ENCODE measurements around the gene TCF12.
A peak's percentile ranks its signal among the peaks of the same experiment; 100 is the strongest.

The TCF12 gene

GRCh38 chr15:57130956-57131355, 212.5 kb downstream of the TCF12 start:
- TF ChIP-seq ZNF274 (IDR thresholded peaks at IDR 0.05; ENCODE audit: low read depth, low read length) (no peak), YY1 (IDR thresholded peaks at IDR 0.05; ENCODE audit: insufficient read depth, insufficient read length) (no peak), SUZ12 (IDR thresholded peaks at IDR 0.05; ENCODE audit: extremely low read depth, insufficient read depth, insufficient read length) (no peak)
- Histone ChIP-seq H3K4me1 (ENCODE audit: insufficient read depth, insufficient read length) (no peaks in the 10 kb centered on the region), H3K4me3 (ENCODE audit: insufficient read length, low read depth) (no peak overlapping the region), H3K9me3 (ENCODE audit: insufficient read depth, low read length) (no peaks in the 10 kb centered on the region), H3K36me3 (ENCODE audit: insufficient read depth, insufficient read length, low read length) (no peaks in the 10 kb centered on the region), H3K9ac (ENCODE audit: insufficient read length, low read depth) (no peak overlapping the region), H3K27me3 (ENCODE audit: insufficient read depth, insufficient read length) (no peaks in the 10 kb centered on the region)
- DNase-seq (ENCODE audit: low read depth, low spot score), result no peak

DNA sequence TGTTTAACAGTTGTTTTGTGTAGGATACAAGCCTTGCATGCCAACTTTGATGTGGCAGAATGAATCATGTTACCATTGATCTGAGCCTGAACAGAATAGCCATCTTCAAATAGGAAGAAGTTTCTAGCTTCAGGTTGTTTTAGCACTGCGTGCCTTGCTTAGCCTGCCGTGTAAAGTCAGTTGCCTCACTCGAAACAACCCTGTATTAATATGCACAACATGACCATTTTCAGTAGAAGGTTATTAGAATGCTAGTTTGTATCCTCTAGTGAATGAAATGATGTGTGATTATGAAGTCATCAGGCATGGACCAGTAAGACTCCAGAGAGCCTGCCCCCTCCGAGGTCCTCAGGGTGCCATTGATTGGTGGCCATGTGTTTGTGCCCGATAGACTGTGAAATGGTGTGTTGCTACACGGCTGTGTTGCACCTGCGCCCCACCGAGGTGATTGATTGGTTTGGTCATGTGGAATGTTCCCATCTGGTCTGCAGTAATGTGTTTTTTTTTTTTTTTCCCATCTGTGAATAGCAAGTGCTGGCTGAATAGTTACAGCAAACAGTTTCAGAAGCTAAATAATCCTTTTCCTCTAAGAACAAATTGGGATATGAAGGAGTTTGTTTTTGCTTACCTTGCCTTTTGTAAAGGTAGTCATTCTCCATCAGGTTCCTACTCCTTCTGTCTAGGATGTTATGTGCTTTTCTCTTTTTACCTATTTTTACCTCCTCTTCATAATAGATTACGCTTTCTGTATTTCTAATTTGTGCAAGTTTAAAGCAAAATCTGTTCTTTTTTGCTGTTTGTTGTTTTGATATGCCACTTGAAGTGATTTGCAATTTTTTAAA, 214.9 kb downstream of the TCF12 start:
- Histone ChIP-seq H3K4me1 (ENCODE audit: insufficient read depth, insufficient read length) (no peaks in the 10 kb centered on the region), H3K36me3 (ENCODE audit: insufficient read depth, insufficient read length, low read length) (no peaks in the 10 kb centered on the region), H3K27me3 (ENCODE audit: insufficient read depth, insufficient read length) (no peaks in the 10 kb centered on the region), H3K9me3 (ENCODE audit: insufficient read depth, low read length) (no peaks in the 10 kb centered on the region), H3K9ac (ENCODE audit: insufficient read length, low read depth) (no peak overlapping the region), H3K4me3 (ENCODE audit: insufficient read length, low read depth) (no peak overlapping the region)
- no peak for DNase-seq (ENCODE audit: low read depth, low spot score)
- TF ChIP-seq ZNF274 (IDR thresholded peaks at IDR 0.05; ENCODE audit: low read depth, low read length) (no peak), YY1 (IDR thresholded peaks at IDR 0.05; ENCODE audit: insufficient read depth, insufficient read length) (no peak), SUZ12 (IDR thresholded peaks at IDR 0.05; ENCODE audit: extremely low read depth, insufficient read depth, insufficient read length) (no peak)

- no peak overlapping the region for H3K4me3 ChIP-seq (ENCODE audit: insufficient read length, low read depth)
- H3K27me3 ChIP-seq (ENCODE audit: insufficient read depth, insufficient read length), result no peaks in the 10 kb centered on the region
- H3K4me1 ChIP-seq (ENCODE audit: insufficient read depth, insufficient read length), result no peaks in the 10 kb centered on the region
- no peak for DNase-seq (ENCODE audit: low read depth, low spot score)
- no peaks in the 10 kb centered on the region for H3K9me3 ChIP-seq (ENCODE audit: insufficient read depth, low read length)
- no peak for TF ChIP-seq ZNF274 (IDR thresholded peaks at IDR 0.05; ENCODE audit: low read depth, low read length)
- no peak for TF ChIP-seq SUZ12 (IDR thresholded peaks at IDR 0.05; ENCODE audit: extremely low read depth, insufficient read depth, insufficient read length)
- no peak for TF ChIP-seq YY1 (IDR thresholded peaks at IDR 0.05; ENCODE audit: insufficient read depth, insufficient read length)
- H3K36me3 ChIP-seq (ENCODE audit: insufficient read depth, insufficient read length, low read length), result no peaks in the 10 kb centered on the region
- no peak overlapping the region for H3K9ac ChIP-seq (ENCODE audit: insufficient read length, low read depth)
Observed at GRCh38 chr15:57134071-57134605, 215.7 kb downstream of the TCF12 start.

- Histone ChIP-seq H3K4me1 (ENCODE audit: insufficient read depth, insufficient read length) (no peaks in the 10 kb centered on the region), H3K9me3 (ENCODE audit: insufficient read depth, low read length) (no peaks in the 10 kb centered on the region), H3K9ac (ENCODE audit: insufficient read length, low read depth) (no peak overlapping the region), H3K27me3 (ENCODE audit: insufficient read depth, insufficient read length) (no peaks in the 10 kb centered on the region), H3K36me3 (ENCODE audit: insufficient read depth, insufficient read length, low read length) (no peaks in the 10 kb centered on the region), H3K4me3 (ENCODE audit: insufficient read length, low read depth) (no peak overlapping the region)
- TF ChIP-seq SUZ12 (IDR thresholded peaks at IDR 0.05; ENCODE audit: extremely low read depth, insufficient read depth, insufficient read length) (no peak), ZNF274 (IDR thresholded peaks at IDR 0.05; ENCODE audit: low read depth, low read length) (no peak), YY1 (IDR thresholded peaks at IDR 0.05; ENCODE audit: insufficient read depth, insufficient read length) (no peak)
- DNase-seq (ENCODE audit: low read depth, low spot score), result no peak
Observed at GRCh38 chr15:57134851-57135250, 216.4 kb downstream of the TCF12 start.

DNA sequence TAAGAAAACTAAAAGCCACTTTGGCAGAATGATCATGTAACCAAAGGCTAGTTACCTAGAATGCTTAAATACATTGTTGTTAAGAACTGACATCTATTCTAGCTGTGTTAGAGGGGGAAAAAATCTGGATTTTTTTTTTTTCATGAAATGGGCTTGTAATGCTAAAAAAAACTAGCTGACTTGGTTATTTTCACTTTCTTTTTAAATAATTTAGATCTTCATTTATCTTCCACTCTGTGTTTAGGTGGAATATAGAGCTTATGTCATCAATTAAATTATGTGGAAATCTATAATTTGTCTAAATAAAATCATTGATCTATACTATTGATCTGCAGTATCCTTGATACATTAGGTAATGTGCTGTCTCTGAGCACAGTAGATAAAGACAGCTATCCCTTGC, 217.4 kb downstream of the TCF12 start:
- TF ChIP-seq ZNF274 (IDR thresholded peaks at IDR 0.05; ENCODE audit: low read depth, low read length) (no peak), YY1 (IDR thresholded peaks at IDR 0.05; ENCODE audit: insufficient read depth, insufficient read length) (no peak), SUZ12 (IDR thresholded peaks at IDR 0.05; ENCODE audit: extremely low read depth, insufficient read depth, insufficient read length) (no peak)
- no peak for DNase-seq (ENCODE audit: low read depth, low spot score)
- Histone ChIP-seq H3K36me3 (ENCODE audit: insufficient read depth, insufficient read length, low read length) (no peaks in the 10 kb centered on the region), H3K9ac (ENCODE audit: insufficient read length, low read depth) (no peak overlapping the region), H3K9me3 (ENCODE audit: insufficient read depth, low read length) (no peaks in the 10 kb centered on the region), H3K27me3 (ENCODE audit: insufficient read depth, insufficient read length) (no peaks in the 10 kb centered on the region), H3K4me3 (ENCODE audit: insufficient read length, low read depth) (no peak overlapping the region), H3K4me1 (ENCODE audit: insufficient read depth, insufficient read length) (no peaks in the 10 kb centered on the region)

DNA sequence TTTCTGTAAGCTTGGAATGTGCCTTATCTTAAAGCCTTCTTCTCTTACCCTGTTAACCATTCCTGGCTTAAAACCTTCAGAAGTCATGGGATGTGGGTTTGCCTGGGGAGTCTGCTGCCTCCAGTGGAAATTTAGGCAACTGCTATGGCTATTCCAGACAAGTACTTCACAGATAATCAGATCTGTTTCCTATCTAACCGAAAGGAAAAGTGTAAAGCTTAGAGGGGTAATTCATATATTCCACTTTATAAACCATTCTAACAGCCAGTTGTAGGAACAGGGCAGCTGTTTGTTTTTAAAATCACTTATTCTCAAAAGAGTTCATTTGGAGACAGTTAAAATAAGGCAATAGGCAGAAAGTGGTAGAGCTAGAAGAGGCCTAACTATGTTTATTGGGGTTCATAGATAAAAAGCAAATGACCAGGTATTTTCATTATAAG, 219.9 kb downstream of the TCF12 start:
- Histone ChIP-seq H3K9ac (ENCODE audit: insufficient read length, low read depth) (no peak overlapping the region), H3K9me3 (ENCODE audit: insufficient read depth, low read length) (no peaks in the 10 kb centered on the region), H3K4me1 (ENCODE audit: insufficient read depth, insufficient read length) (no peaks in the 10 kb centered on the region), H3K27me3 (ENCODE audit: insufficient read depth, insufficient read length) (no peaks in the 10 kb centered on the region), H3K4me3 (ENCODE audit: insufficient read length, low read depth) (no peak overlapping the region), H3K36me3 (ENCODE audit: insufficient read depth, insufficient read length, low read length) (no peaks in the 10 kb centered on the region)
- DNase-seq (ENCODE audit: low read depth, low spot score), result peak; percentile 68
- TF ChIP-seq YY1 (IDR thresholded peaks at IDR 0.05; ENCODE audit: insufficient read depth, insufficient read length) (no peak), SUZ12 (IDR thresholded peaks at IDR 0.05; ENCODE audit: extremely low read depth, insufficient read depth, insufficient read length) (no peak), ZNF274 (IDR thresholded peaks at IDR 0.05; ENCODE audit: low read depth, low read length) (no peak)

GRCh38 chr15:57143511-57144078, 225.2 kb downstream of the TCF12 start:
- DNase-seq (ENCODE audit: low read depth, low spot score), result no peak
- no peak overlapping the region for H3K4me3 ChIP-seq (ENCODE audit: insufficient read length, low read depth)
- no peaks in the 10 kb centered on the region for H3K27me3 ChIP-seq (ENCODE audit: insufficient read depth, insufficient read length)
- H3K36me3 ChIP-seq (ENCODE audit: insufficient read depth, insufficient read length, low read length), result no peaks in the 10 kb centered on the region
- H3K9me3 ChIP-seq (ENCODE audit: insufficient read depth, low read length), result no peaks in the 10 kb centered on the region
- TF ChIP-seq SUZ12 (IDR thresholded peaks at IDR 0.05; ENCODE audit: extremely low read depth, insufficient read depth, insufficient read length), result no peak
- TF ChIP-seq YY1 (IDR thresholded peaks at IDR 0.05; ENCODE audit: insufficient read depth, insufficient read length), result no peak
- no peak for TF ChIP-seq ZNF274 (IDR thresholded peaks at IDR 0.05; ENCODE audit: low read depth, low read length)
- H3K9ac ChIP-seq (ENCODE audit: insufficient read length, low read depth), result no peak overlapping the region
- no peaks in the 10 kb centered on the region for H3K4me1 ChIP-seq (ENCODE audit: insufficient read depth, insufficient read length)
